Retinal pigment epithelial cell (primary cell): ENCODE measurements around the gene MEGF10.

Experiments used
- DNase-seq: peaks from one replicate; pipeline ENCODE4 v3.0.0-alpha.2; 2010; ENCODE audit warnings: low read depth
- H3K4me3 ChIP-seq: 2 replicates; pipeline ENCODE4 v1.5.1; 2011; ENCODE audit warnings: mild to moderate bottlenecking, low read length, control low read depth, moderate library complexity
- TF ChIP-seq, protein P1 (sequence below): conservative IDR thresholded peaks from 2 replicates; pipeline ENCODE4 v1.5.1; 2011; ENCODE audit warnings: low read depth, low read length, control low read depth, inconsistent platforms

The MEGF10 gene

GRCh38 chr5:127409246-127409917, 118.8 kb downstream of the MEGF10 start:
- no peak for DNase-seq
- no peak overlapping the region for H3K4me3 ChIP-seq
- TF ChIP-seq, protein P1, sequence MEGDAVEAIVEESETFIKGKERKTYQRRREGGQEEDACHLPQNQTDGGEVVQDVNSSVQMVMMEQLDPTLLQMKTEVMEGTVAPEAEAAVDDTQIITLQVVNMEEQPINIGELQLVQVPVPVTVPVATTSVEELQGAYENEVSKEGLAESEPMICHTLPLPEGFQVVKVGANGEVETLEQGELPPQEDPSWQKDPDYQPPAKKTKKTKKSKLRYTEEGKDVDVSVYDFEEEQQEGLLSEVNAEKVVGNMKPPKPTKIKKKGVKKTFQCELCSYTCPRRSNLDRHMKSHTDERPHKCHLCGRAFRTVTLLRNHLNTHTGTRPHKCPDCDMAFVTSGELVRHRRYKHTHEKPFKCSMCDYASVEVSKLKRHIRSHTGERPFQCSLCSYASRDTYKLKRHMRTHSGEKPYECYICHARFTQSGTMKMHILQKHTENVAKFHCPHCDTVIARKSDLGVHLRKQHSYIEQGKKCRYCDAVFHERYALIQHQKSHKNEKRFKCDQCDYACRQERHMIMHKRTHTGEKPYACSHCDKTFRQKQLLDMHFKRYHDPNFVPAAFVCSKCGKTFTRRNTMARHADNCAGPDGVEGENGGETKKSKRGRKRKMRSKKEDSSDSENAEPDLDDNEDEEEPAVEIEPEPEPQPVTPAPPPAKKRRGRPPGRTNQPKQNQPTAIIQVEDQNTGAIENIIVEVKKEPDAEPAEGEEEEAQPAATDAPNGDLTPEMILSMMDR, result no peak

DNA sequence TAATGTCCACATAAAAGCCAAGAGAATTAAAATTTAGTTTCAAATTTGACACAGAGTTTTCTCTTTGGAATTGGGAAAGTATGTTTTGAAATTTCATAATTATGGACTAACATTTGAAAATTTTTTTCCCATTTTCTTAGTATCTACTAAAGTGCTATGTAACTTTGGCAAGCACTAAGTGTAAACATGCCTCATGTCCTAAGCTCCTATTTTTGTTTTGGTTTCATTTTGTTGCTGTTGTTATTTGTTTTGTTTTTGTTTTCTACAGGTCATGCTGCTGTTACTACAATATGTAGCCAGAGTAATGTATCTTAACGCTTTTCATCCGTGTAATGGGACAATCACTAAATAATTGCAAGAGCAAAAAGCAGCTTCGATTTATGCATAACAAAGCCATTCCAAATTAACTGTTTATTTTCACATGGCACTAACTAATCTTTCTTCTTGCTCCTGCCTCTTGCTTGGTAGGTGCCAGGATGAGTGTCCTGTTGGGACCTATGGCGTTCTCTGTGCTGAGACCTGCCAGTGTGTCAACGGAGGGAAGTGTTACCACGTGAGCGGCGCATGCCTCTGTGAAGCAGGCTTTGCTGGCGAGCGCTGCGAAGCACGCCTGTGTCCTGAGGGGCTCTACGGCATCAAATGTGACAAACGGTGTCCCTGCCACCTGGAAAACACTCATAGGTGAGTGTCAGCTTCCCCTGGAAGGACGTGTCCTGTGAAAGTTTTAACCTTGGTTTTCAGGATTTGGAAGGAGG, 119.5 kb downstream of the MEGF10 start:
- H3K4me3 ChIP-seq, result no peak overlapping the region
- TF ChIP-seq, protein P1, result no peak
- DNase-seq, result no peak

DNA sequence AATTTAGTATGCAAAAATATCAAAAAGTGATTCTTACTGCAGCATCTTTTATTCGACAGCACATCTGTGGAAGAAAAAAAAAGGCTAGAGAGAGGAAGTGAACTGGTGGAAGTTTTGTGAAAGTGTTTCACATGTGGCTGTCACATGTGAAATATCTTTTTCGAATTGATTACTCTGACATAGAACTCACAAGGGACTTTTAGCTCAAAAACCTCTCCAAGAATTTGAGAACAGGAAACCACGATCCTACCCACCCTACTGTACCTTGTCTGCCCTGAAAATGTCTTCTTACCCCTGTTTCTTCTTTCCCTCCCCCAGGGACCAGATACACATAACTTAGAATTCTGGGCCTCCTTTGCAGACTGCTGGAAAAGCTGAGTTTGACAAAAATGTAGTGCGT, 120.4 kb downstream of the MEGF10 start:
- H3K4me3 ChIP-seq, result no peak overlapping the region
- TF ChIP-seq, protein P1, result no peak

DNA sequence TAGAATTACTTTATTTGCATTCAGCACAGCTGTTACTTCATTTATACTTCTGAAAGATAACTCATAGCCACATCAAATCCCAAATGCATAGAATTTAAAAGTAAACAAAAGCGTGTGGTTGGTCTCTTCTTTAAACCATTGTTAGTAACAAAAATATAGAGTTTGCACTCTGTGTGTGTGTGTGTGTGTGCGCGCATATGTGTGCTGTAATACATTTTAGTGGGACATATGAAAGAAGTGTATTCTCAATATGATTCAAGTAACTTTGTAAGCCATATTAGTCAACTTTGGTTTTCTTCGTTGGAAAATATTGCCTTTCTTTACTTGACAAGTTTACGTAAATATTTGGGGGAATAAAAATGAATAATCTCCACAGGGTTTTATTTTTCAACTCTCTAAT, 120.8 kb downstream of the MEGF10 start:
- H3K4me3 ChIP-seq, result no peak overlapping the region
- DNase-seq, result no peak
- TF ChIP-seq, protein P1, result no peak

More for the DNA sequence above, 120.4 kb downstream of the MEGF10 start:
- DNase-seq, result no peak

- H3K4me3 ChIP-seq, result no peak overlapping the region
- TF ChIP-seq, protein P1, result no peak
- no peak for DNase-seq
Measured at GRCh38 chr5:127412698-127413097, 122.1 kb downstream of the MEGF10 start.

DNA sequence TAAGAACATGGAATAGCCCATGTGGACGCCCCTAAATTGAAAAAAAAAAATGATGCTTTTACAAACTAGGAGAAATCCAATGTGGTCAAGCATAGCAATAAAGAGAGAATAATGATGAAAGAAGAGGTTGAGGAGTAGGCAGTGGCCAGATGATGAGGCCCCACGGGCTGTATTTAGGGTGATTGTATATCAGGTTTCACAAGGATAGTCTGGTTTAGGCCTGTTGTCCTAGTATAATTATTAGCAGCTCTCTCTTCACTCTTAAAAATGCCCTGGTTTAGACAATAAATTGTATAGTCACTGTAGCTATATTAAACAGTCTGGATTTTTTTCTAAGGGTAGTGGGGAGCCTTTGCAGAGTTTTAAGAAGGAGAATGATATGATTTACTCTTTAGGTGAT, 124.4 kb downstream of the MEGF10 start:
- H3K4me3 ChIP-seq, result no peak overlapping the region
- DNase-seq, result no peak
- TF ChIP-seq, protein P1, result no peak

DNA sequence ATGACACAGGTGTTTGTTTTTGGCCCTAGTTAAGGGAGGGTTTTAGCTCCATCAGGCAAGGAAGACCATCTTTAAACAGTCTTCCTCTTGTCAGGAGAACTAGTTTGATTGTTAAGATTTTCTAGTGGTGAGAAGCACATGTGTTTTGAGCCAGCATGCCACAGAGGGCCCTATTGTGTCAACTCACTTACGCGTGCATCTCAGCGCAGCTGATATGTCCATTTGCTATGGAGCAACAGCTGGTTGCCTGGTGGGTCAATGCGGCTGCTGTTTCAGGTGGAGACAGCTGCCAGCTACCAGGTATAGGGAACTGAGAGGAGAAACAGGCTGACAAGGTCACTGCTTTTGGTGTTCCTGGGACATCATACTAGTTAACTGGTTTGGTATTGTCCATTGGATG, 126.3 kb downstream of the MEGF10 start:
- TF ChIP-seq, protein P1, result no peak
- H3K4me3 ChIP-seq, result no peak overlapping the region
- no peak for DNase-seq
